ENCODE results near the gene CCDC127.

- no peak for TF ChIP-seq ZNF292 (CRISPR knock-in tag; IDR thresholded peaks at IDR 0.05; ENCODE audit: borderline replicate concordance, low read depth)
- no peak for TF ChIP-seq SKI (IDR thresholded peaks at IDR 0.05; ENCODE audit: partially characterized antibody)
Observed at GRCh38 chr5:234450-234849, 16.5 kb upstream of the CCDC127 start.

Data from HepG2 (cell line).